ENCODE data around the gene NKAIN4. TPM values are rescaled to one million over a fixed set of nuclear protein-coding genes. Genes with fewer than 3 reads are reported as not detected.

The NKAIN4 gene
- total and polyA plus RNA-seq, 2 experiments from 2014 or later: 13.5 to 21.0 TPM

GRCh38 chr20:63220696-63221399 is 33.4 kb downstream of the NKAIN4 start:
- no peak overlapping the region for H3K27ac ChIP-seq
- no peaks in the 10 kb centered on the region for H3K9me2 ChIP-seq (replicated peaks; ENCODE audit: insufficient read depth)
- no peaks in the 10 kb centered on the region for H3K9me3 ChIP-seq (ENCODE audit: low read depth)
- no peak overlapping the region for H2AFZ ChIP-seq
- H3K79me2 ChIP-seq: no peaks in the 10 kb centered on the region
- no peak for DNase-seq (ENCODE audit: low spot score)
- no peak overlapping the region for H3K4me3 ChIP-seq
- H3K27me3 ChIP-seq: no peaks in the 10 kb centered on the region
- no peaks in the 10 kb centered on the region for H4K20me1 ChIP-seq (ENCODE audit: insufficient read depth, poor library complexity, severe bottlenecking)
- H3K36me3 ChIP-seq (replicated peaks; ENCODE audit: insufficient read depth, low read depth): no peaks in the 10 kb centered on the region
- no peak overlapping the region for H3K4me2 ChIP-seq
- TF ChIP-seq EZH2phosphoT487 (IDR thresholded peaks at IDR 0.05; ENCODE audit: low read depth, severe bottlenecking, unreplicated experiment) (no peak), EZH2 (IDR thresholded peaks at IDR 0.05; ENCODE audit: borderline replicate concordance) (no peak), CTCF (IDR thresholded peaks at IDR 0.05; ENCODE audit: poor library complexity) (no peak)
- 63% methylated on average over 9 of the region's 9 CpGs for WGBS (ENCODE audit: low lambda C conversion rate, missing lambda C conversion rate)
- H3K4me1 ChIP-seq (ENCODE audit: insufficient read depth): peaks cover 15% of the 10 kb centered on the region

GRCh38 chr20:63219866-63220521 is 34.3 kb downstream of the NKAIN4 start:
- DNase-seq (ENCODE audit: low spot score): no peak
- Histone ChIP-seq H3K9me3 (ENCODE audit: low read depth) (no peaks in the 10 kb centered on the region), H3K79me2 (peaks cover 7% of the 10 kb centered on the region), H3K27ac (no peak overlapping the region), H4K20me1 (ENCODE audit: insufficient read depth, poor library complexity, severe bottlenecking) (peaks cover 6% of the 10 kb centered on the region), H2AFZ (no peak overlapping the region), H3K4me1 (ENCODE audit: insufficient read depth) (peaks cover 13% of the 10 kb centered on the region), H3K4me3 (no peak overlapping the region), H3K9me2 (replicated peaks; ENCODE audit: insufficient read depth) (no peaks in the 10 kb centered on the region), H3K36me3 (replicated peaks; ENCODE audit: insufficient read depth, low read depth) (no peaks in the 10 kb centered on the region), H3K4me2 (no peak overlapping the region), H3K27me3 (no peaks in the 10 kb centered on the region)
- WGBS (ENCODE audit: low lambda C conversion rate, missing lambda C conversion rate): 81% methylated on average over 25 of the region's 25 CpGs
- no peak for TF ChIP-seq EZH2phosphoT487 (IDR thresholded peaks at IDR 0.05; ENCODE audit: low read depth, severe bottlenecking, unreplicated experiment)
- TF ChIP-seq EZH2 (IDR thresholded peaks at IDR 0.05; ENCODE audit: borderline replicate concordance): no peak
- no peak for TF ChIP-seq CTCF (IDR thresholded peaks at IDR 0.05; ENCODE audit: poor library complexity)

GRCh38 chr20:63219447-63219821 is 34.8 kb downstream of the NKAIN4 start:
- no peak for DNase-seq (ENCODE audit: low spot score)
- H3K9me3 ChIP-seq (ENCODE audit: low read depth): no peaks in the 10 kb centered on the region
- no peaks in the 10 kb centered on the region for H3K27me3 ChIP-seq
- H2AFZ ChIP-seq: no peak overlapping the region
- H3K4me1 ChIP-seq (ENCODE audit: insufficient read depth): peaks cover 14% of the 10 kb centered on the region
- no peaks in the 10 kb centered on the region for H3K9me2 ChIP-seq (replicated peaks; ENCODE audit: insufficient read depth)
- peaks cover 13% of the 10 kb centered on the region for H3K79me2 ChIP-seq
- TF ChIP-seq EZH2phosphoT487 (IDR thresholded peaks at IDR 0.05; ENCODE audit: low read depth, severe bottlenecking, unreplicated experiment) (no peak), CTCF (IDR thresholded peaks at IDR 0.05; ENCODE audit: poor library complexity) (no peak), EZH2 (IDR thresholded peaks at IDR 0.05; ENCODE audit: borderline replicate concordance) (no peak)
- WGBS (ENCODE audit: low lambda C conversion rate, missing lambda C conversion rate): 91% methylated on average over 8 of the region's 8 CpGs
- no peak overlapping the region for H3K4me2 ChIP-seq
- H3K36me3 ChIP-seq (replicated peaks; ENCODE audit: insufficient read depth, low read depth): no peaks in the 10 kb centered on the region
- no peak overlapping the region for H3K4me3 ChIP-seq
- no peak overlapping the region for H3K27ac ChIP-seq
- H4K20me1 ChIP-seq (ENCODE audit: insufficient read depth, poor library complexity, severe bottlenecking): peaks cover 12% of the 10 kb centered on the region
